Measurements from ENCODE around the gene SORBS1.

The SORBS1 gene

DNA sequence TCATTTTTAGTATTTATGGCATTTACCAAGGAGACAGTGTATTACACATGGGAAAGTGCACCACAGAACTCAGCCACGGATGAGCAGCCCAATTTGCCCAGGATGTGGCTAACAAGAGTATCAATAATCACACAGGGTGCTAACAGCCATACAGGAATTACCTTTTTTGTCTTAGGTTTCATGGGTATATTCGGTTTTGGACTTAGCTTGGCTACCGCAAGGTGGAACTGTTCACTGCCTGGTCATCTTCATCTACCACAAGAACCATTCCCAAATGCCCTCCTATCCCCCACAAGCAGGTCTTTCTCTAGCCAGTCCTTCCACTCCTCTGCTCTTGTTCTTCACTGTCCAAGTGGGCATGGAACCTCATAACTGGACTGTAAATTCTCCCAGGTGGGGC is 276.4 kb downstream of the SORBS1 start:
- TF ChIP-seq GATA2 (IDR thresholded peaks at IDR 0.05; ENCODE audit: low read depth, low read length) = no peak
- no peak for TF ChIP-seq GATA3 (IDR thresholded peaks at IDR 0.05; ENCODE audit: low read depth, low read length)

DNA sequence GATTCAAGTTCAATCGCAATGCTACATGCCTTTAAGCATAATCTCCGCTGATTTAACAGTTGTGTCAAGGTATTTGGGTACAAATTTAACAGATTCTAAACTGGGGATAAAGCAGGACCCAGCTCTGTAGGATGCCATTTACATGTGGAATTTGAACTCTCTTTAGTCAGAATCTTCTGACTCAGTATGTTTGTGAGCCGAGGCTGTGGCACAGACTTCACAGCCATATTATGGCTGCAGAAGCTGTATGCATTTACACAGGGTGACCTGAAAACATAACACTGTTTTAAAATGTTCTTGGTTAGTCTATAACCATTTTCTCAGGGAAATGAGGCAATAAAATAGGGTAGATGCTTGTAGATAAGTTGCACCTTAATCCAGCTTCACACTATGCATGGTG is 279.1 kb downstream of the SORBS1 start:
- no peak for TF ChIP-seq GATA2 (IDR thresholded peaks at IDR 0.05; ENCODE audit: low read depth, low read length)
- no peak for TF ChIP-seq GATA3 (IDR thresholded peaks at IDR 0.05; ENCODE audit: low read depth, low read length)

DNA sequence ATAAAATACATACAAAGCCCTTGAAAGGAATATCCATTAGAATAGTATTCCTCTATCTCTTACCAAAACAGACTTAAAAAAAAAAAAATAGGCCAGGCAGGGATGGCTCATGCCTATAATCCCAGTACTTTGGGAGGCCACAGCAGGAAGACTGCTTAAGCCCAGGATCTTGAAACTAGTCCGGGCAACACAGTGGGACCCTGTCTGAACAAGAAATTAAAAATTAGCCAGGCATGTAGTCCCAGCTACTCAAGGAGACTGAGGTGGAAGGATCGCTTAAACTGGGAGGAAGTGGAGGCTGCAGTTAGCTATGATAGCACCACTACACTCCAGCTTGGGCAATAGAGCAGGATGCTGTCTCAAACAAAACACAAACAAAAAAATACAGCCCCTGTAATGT is 280.0 kb downstream of the SORBS1 start:
- no peak for TF ChIP-seq GATA3 (IDR thresholded peaks at IDR 0.05; ENCODE audit: low read depth, low read length)
- TF ChIP-seq GATA2 (IDR thresholded peaks at IDR 0.05; ENCODE audit: low read depth, low read length) = no peak

DNA sequence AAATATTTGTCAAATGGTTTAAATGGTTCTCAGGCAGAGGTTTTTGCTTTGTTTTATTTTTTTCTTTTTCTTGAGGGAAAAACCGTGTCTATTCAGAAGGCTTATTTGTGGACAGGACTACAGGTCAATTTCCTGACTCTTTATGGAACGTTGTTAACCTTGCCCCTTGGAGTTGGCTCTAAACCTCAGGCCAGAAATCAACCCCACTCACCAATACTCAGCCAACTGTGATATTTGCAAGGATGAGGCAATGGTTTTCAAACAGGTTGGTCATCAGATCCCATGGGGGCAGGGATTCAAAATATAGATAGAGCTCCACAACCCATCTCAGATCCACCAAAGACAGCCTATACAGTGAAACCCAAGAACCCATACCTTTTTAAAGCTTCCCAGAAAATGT is 280.5 kb downstream of the SORBS1 start:
- TF ChIP-seq GATA3 (IDR thresholded peaks at IDR 0.05; ENCODE audit: low read depth, low read length) (no peak), GATA2 (IDR thresholded peaks at IDR 0.05; ENCODE audit: low read depth, low read length) (no peak)

DNA sequence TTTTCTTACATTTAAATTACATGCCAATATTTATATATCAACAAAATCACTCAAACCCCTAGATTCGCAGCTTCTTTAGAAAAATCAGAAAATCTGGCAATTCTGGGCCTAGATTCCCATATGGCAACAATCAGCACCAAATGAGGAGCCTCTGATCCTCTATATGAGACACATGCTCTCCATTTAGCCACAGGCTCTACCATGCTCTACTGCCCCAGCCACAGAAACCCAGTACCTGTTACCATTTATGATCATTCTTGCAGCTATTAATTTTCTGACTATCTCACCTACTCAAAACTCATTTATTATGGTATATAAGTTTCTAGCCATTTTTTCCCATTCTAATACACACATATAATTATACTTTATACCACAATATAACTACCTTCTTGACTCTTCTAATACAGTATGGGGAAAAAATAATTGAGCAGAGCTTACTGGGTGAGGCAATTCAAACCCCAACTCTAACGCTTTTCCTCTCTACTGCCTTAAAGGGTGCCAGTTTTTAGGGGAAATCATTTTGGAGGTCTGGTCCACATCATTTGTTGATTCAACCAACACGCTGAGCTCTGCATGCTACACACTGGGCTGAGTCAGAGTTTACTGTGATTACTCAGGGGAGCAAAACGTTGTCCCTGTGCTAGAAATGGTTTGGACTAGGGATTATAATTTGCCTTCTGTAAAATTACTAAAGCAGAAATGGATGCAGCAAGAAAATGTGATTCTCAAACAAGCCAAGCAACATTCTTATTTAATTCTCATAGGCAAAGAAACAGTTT is 281.9 kb downstream of the SORBS1 start:
- TF ChIP-seq GATA3 (IDR thresholded peaks at IDR 0.05; ENCODE audit: low read depth, low read length) (no peak), GATA2 (IDR thresholded peaks at IDR 0.05; ENCODE audit: low read depth, low read length) (no peak)

DNA sequence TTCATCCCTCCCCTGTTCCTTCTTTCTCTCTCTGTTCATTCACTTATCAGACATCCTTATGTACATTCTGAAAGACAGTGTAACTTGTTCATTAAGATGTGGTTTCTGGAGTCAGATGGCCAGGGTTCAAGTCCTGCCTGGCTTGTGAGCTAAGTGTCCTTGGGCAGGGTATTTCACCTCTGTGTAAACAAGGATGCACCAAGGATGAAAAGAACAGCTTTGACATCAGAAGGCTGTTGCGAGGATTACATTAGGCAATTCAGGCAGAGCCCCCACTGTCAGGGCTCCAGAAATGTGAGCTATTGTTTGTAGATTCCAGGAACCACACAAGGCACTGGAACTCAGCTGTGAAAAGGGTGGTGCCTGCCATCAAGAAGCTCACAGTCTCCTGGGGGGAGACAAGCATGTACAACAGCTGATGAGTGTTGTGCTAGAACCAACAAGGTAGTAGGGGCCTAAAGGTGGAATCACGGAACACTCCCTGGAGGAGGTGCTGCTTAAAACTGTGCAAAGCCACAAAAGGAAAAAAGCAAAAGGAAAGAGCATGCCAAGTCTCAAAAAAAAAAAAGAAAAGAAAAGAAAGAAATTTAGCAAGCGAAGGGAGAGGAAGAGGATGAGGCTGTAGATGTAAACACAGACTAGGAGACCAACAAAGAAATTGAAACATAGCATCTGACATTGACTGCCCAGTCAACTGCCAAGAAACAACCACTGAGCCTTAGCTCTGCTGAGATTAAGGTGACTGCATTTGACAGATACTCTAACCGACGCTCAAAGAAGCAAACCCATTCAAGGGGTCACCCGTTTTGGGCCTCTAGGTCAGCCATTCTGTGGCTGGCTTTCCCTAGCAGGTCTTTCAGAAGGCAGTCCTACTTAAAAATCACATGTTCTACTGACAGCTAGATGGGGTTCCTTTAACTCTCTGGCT is 282.8 kb downstream of the SORBS1 start:
- no peak for TF ChIP-seq GATA3 (IDR thresholded peaks at IDR 0.05; ENCODE audit: low read depth, low read length)
- TF ChIP-seq GATA2 (IDR thresholded peaks at IDR 0.05; ENCODE audit: low read depth, low read length) = no peak

DNA sequence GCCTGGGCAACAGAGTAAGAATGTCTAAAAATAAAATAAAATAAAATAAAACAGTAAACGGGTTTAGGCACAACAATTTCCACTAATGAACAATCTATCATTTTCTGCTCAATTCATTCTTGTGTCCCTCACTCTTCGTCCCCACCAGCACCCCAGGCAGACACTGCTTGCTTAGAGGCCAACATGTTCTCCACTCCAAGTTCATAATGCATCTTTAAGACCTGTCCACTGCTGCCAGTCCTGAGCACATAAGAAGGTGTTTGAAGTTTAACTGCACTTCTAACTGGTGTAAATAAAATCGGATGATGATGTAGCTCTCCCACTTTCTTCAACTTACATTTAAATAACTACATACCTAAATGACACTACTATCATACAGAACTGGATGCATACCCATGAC is 283.6 kb downstream of the SORBS1 start:
- TF ChIP-seq GATA3 (IDR thresholded peaks at IDR 0.05; ENCODE audit: low read depth, low read length) (no peak), GATA2 (IDR thresholded peaks at IDR 0.05; ENCODE audit: low read depth, low read length) (no peak)

DNA sequence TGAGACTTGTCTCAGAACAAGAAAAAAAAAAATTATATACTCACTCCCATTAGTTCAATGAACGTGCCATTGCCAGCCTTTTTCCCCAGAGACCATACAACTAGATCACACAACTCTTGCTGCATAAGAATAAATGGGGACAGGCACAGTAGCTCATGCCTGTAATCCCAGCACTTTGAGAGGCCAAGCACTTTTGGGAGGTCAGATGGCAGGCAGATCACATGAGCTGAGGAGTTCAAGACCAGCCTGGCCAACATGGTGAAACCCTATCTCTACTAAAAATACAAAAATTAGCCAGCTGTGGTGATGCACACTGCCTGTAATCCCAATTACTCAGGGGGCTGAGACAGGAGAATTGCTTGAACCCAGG is 284.0 kb downstream of the SORBS1 start:
- no peak for TF ChIP-seq GATA2 (IDR thresholded peaks at IDR 0.05; ENCODE audit: low read depth, low read length)

DNA sequence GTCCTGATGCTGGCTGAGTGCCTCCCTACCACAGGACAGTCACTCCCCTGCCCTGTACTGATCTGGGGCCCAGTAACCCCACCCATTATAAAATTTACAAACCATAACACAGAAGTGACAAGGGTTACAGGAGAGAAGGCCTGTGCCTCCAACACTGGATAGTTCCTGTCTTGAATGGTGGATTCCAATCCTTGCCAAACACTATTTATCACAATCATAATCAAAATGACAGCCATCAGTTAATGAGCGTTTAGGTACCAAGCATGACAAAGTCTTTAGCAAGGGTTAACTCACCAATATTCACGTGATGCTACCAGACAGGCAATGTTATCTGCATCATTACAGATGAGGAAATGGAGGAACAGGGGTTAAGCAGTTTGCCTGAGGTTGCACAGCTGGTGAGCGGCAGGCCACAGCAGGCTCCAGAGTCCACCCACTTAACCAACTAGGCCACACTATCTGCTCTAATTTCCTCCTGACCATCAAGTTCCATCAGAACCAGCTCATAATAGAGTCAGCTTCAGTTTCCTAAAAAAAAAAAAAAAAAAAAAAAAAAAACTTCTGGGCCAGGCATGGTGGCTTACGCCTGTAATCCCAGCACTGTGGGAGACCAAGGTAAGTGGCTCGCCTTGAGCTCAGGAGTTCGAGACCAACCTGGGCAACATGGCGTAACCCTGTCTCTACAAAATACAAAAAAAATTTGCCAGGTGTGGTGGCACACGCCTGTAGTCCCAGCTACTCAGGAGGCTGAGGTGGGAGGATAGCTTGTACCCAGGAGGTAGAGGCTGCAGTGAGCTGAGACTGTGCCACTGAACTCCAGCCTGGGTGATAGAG is 284.6 kb downstream of the SORBS1 start:
- TF ChIP-seq GATA3 (IDR thresholded peaks at IDR 0.05; ENCODE audit: low read depth, low read length) = no peak
- TF ChIP-seq GATA2 (IDR thresholded peaks at IDR 0.05; ENCODE audit: low read depth, low read length) = no peak

DNA sequence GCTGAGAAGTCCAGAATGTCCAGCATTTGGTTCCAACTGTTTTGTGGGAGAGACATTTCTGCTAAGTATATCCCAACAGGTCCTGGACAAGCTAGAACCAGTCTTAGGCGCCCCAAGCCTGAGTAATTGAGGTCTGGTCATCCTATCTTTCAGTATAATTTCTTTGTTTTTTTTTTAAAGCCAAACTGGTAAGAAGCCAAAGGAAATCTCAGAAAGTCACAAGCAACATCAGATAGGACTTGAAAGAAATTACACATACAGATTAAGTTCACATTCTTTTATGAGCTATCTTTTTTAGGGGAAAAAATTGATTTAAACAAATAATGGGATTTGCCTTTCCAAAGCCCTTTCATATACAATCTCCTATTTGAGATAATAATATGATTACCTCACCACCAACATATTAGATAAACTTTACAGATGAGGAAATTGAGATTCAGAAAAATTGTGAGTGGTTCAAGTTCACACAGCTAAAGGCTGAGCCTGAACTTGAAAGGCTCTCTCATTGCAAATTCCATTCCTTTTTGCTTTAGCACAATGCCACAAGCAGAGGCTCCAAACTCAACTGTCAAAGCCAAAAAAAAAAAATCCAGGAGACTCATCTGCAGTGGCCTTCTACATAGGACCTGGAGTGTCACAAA is 285.3 kb downstream of the SORBS1 start:
- no peak for TF ChIP-seq GATA2 (IDR thresholded peaks at IDR 0.05; ENCODE audit: low read depth, low read length)
- TF ChIP-seq GATA3 (IDR thresholded peaks at IDR 0.05; ENCODE audit: low read depth, low read length) = no peak

DNA sequence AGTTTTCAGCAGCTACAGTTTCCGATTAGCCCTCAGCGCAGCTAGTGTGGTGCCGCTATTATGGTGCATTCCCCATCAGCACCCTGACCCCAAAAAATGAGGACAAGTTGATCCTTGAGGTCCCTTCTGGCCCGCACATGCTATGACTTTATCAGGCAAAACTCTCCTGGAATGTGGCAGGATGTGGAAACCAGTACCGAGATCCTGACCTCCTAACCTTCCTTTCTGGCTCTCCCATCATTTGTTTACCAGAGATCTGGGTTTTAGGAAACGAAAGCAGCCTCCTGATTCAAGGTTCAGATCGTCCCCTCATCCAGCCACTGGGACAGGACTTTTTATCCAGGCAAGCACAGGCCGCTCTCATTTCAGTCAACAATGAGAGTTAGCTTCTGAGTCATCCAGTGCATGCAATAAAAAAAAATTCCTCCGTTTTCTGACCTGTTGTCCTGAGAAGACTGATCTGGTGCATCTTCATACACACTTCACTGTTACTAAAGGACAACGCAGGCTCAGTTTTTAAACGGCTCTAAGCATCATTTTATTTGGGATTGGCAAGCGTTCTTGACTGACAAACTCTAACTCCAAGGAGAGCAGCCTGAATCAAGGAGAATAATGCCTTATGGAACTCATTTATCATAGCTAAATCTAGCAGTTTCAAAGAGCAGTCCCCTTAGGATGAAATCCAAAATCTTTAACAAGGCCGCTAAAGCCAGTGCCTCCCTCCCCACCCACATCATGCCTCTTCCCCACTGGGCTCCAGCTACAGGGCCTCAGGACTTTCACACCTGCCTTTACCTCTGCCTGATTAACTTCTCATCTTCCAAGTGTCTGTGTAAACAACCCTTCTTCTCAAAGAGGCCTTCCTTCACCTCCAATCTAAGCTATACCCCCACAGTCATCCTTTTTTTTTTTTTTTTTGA is 287.5 kb downstream of the SORBS1 start:
- TF ChIP-seq GATA2 (IDR thresholded peaks at IDR 0.05; ENCODE audit: low read depth, low read length) = no peak
- no peak for TF ChIP-seq GATA3 (IDR thresholded peaks at IDR 0.05; ENCODE audit: low read depth, low read length)

DNA sequence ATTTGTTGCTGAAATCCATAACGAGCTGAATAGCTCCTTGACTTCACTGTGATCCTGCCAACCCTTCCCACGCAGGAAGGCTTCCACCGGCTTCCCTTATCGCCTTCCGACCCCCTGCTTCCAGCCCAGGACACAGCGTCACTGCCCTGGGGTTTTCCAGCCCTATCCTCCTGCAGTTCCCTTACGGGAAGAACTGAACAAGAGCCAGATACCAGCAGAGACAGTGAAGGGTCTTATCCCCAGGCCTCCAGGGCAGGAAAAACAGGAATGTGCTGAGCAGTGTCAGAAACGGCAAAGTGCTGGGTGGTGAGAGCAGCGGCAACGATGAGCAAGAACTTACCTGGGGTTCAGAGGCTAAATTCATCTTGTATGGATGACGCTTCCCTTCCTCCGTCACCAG is 292.7 kb downstream of the SORBS1 start:
- TF ChIP-seq GATA3 (IDR thresholded peaks at IDR 0.05; ENCODE audit: low read depth, low read length) (no peak), GATA2 (IDR thresholded peaks at IDR 0.05; ENCODE audit: low read depth, low read length) (no peak)

DNA sequence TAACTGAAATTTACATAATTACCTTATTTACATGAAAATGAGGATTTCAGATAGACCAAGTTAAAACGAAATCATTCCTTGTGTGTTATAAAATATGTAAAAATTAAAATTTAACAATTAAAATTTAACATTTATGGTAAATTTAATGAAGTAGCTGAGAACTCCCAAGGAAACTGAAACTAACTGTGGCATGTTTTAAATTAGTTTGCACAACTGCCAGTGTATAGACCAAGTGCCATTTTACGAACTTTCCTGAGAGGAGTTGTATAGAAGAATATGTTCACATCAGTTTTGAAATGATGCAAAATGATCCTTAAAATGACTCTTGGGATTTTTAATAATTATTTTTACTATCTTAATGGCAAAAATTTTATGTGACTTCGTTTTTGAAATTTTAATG is 293.9 kb downstream of the SORBS1 start:
- TF ChIP-seq GATA3 (IDR thresholded peaks at IDR 0.05; ENCODE audit: low read depth, low read length) (no peak), GATA2 (IDR thresholded peaks at IDR 0.05; ENCODE audit: low read depth, low read length) (no peak)

All from SH-SY5Y (cell line).